ENCODE results near the gene KRTAP10-11.

KRTAP10-11 gene

DNA sequence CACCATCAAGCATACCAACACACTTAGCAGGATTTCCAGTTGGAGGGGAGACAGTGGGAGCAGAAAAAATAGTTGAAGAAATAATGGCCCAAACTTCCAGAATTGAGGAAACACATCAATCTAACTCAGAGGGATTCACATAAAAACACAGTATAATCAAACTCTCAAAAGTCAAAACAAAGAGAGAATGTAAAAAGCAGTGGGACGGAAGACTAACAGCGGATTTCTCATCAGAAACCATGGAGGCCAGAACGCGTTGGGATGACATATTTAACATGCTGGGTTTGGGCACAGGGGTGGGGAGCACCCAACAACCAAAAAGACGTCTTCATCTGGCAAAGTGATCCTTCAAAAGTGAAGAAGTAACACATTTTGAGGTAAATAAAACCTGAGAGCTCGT, 26.3 kb upstream of the KRTAP10-11 start:
- no peak overlapping the region for H3K27ac ChIP-seq (ENCODE audit: low read depth, low read length)
- H3F3A ChIP-seq (ENCODE audit: control insufficient read depth, insufficient read depth): no peaks in the 10 kb centered on the region
- H3K36me3 ChIP-seq (ENCODE audit: control insufficient read depth, low read length): no peaks in the 10 kb centered on the region
- H3K27me3 ChIP-seq (ENCODE audit: control insufficient read depth, low read length): no peaks in the 10 kb centered on the region
- H3K4me1 ChIP-seq (ENCODE audit: control insufficient read depth, low read length): peaks cover 11% of the 10 kb centered on the region
- H3K4me3 ChIP-seq (ENCODE audit: low read length): no peak overlapping the region
- no peaks in the 10 kb centered on the region for H4K20me1 ChIP-seq (ENCODE audit: control insufficient read depth, insufficient read depth, low read depth, low read length)
- peaks cover 23% of the 10 kb centered on the region for H3K9me3 ChIP-seq (ENCODE audit: control insufficient read depth, insufficient read depth, low read length)
- H3K4me2 ChIP-seq (ENCODE audit: low read length): no peak overlapping the region
- no peak for TF ChIP-seq CTCF (IDR thresholded peaks at IDR 0.05; ENCODE audit: low read depth, low read length, poor library complexity, severe bottlenecking)
- TF ChIP-seq EZH2phosphoT487 (IDR thresholded peaks at IDR 0.05; ENCODE audit: borderline replicate concordance, low read length): no peak
- no peaks in the 10 kb centered on the region for H3K79me2 ChIP-seq (ENCODE audit: control insufficient read depth, low read length)
- no peaks in the 10 kb centered on the region for H3K9me2 ChIP-seq (replicated peaks; ENCODE audit: control insufficient read depth, low read length)

GRCh38 chr21:44623575-44623974, 22.6 kb upstream of the KRTAP10-11 start:
- Histone ChIP-seq H3K79me2 (ENCODE audit: control insufficient read depth, low read length) (no peaks in the 10 kb centered on the region), H3K36me3 (ENCODE audit: control insufficient read depth, low read length) (no peaks in the 10 kb centered on the region), H3K4me3 (ENCODE audit: low read length) (no peak overlapping the region), H3K9me3 (ENCODE audit: control insufficient read depth, insufficient read depth, low read length) (peaks cover 36% of the 10 kb centered on the region), H3K27me3 (ENCODE audit: control insufficient read depth, low read length) (no peaks in the 10 kb centered on the region), H3F3A (ENCODE audit: control insufficient read depth, insufficient read depth) (no peaks in the 10 kb centered on the region), H3K9me2 (replicated peaks; ENCODE audit: control insufficient read depth, low read length) (no peaks in the 10 kb centered on the region), H3K27ac (ENCODE audit: low read depth, low read length) (no peak overlapping the region), H4K20me1 (ENCODE audit: control insufficient read depth, insufficient read depth, low read depth, low read length) (no peaks in the 10 kb centered on the region), H3K4me2 (ENCODE audit: low read length) (no peak overlapping the region), H3K4me1 (ENCODE audit: control insufficient read depth, low read length) (peaks cover 7% of the 10 kb centered on the region)
- TF ChIP-seq EZH2phosphoT487 (IDR thresholded peaks at IDR 0.05; ENCODE audit: borderline replicate concordance, low read length) (no peak), CTCF (IDR thresholded peaks at IDR 0.05; ENCODE audit: low read depth, low read length, poor library complexity, severe bottlenecking) (no peak)

GRCh38 chr21:44625756-44626155, 20.5 kb upstream of the KRTAP10-11 start:
- TF ChIP-seq CTCF (IDR thresholded peaks at IDR 0.05; ENCODE audit: low read depth, low read length, poor library complexity, severe bottlenecking): no peak
- H3K36me3 ChIP-seq (ENCODE audit: control insufficient read depth, low read length): no peaks in the 10 kb centered on the region
- H3F3A ChIP-seq (ENCODE audit: control insufficient read depth, insufficient read depth): no peaks in the 10 kb centered on the region
- H3K27ac ChIP-seq (ENCODE audit: low read depth, low read length): no peak overlapping the region
- H4K20me1 ChIP-seq (ENCODE audit: control insufficient read depth, insufficient read depth, low read depth, low read length): no peaks in the 10 kb centered on the region
- H3K27me3 ChIP-seq (ENCODE audit: control insufficient read depth, low read length): no peaks in the 10 kb centered on the region
- H3K4me3 ChIP-seq (ENCODE audit: low read length): no peak overlapping the region
- H3K4me1 ChIP-seq (ENCODE audit: control insufficient read depth, low read length): peaks cover 12% of the 10 kb centered on the region
- no peak overlapping the region for H3K4me2 ChIP-seq (ENCODE audit: low read length)
- H3K79me2 ChIP-seq (ENCODE audit: control insufficient read depth, low read length): no peaks in the 10 kb centered on the region
- peaks cover 46% of the 10 kb centered on the region for H3K9me3 ChIP-seq (ENCODE audit: control insufficient read depth, insufficient read depth, low read length)
- H3K9me2 ChIP-seq (replicated peaks; ENCODE audit: control insufficient read depth, low read length): no peaks in the 10 kb centered on the region

GRCh38 chr21:44626262-44626661, 20.0 kb upstream of the KRTAP10-11 start:
- Histone ChIP-seq H3K79me2 (ENCODE audit: control insufficient read depth, low read length) (no peaks in the 10 kb centered on the region), H3K9me3 (ENCODE audit: control insufficient read depth, insufficient read depth, low read length) (peaks cover 49% of the 10 kb centered on the region), H3K27me3 (ENCODE audit: control insufficient read depth, low read length) (no peaks in the 10 kb centered on the region), H3K27ac (ENCODE audit: low read depth, low read length) (no peak overlapping the region), H3K36me3 (ENCODE audit: control insufficient read depth, low read length) (no peaks in the 10 kb centered on the region), H3K4me1 (ENCODE audit: control insufficient read depth, low read length) (peaks cover 12% of the 10 kb centered on the region), H3K4me3 (ENCODE audit: low read length) (no peak overlapping the region), H3K9me2 (replicated peaks; ENCODE audit: control insufficient read depth, low read length) (no peaks in the 10 kb centered on the region), H3F3A (ENCODE audit: control insufficient read depth, insufficient read depth) (no peaks in the 10 kb centered on the region), H3K4me2 (ENCODE audit: low read length) (no peak overlapping the region), H4K20me1 (ENCODE audit: control insufficient read depth, insufficient read depth, low read depth, low read length) (no peaks in the 10 kb centered on the region)
- no peak for TF ChIP-seq CTCF (IDR thresholded peaks at IDR 0.05; ENCODE audit: low read depth, low read length, poor library complexity, severe bottlenecking)
